HepG2 (cell line): ENCODE measurements around the gene YEATS4. TPM values are rescaled to one million over a fixed set of nuclear protein-coding genes. Genes with fewer than 3 reads are reported as not detected.

Experiments
- AGO2 ChIP-seq: fragments of 200-400 bp; formaldehyde crosslinking; optimal IDR thresholded peaks from 2 replicates; pipeline ENCODE3; 2017; ENCODE audit warnings: mild to moderate bottlenecking, low read depth, low read length, moderate library complexity
- ARNT ChIP-seq: fragments of 450-650 bp; IDR thresholded peaks from 2 replicates; pipeline ENCODE4 v1.6.1; 2017
- BRF2 ChIP-seq: sonication (generic); formaldehyde crosslinking; IDR thresholded peaks from 2 replicates; pipeline ENCODE4 v1.8.1; 2022; ENCODE audit warnings: mild to moderate bottlenecking, missing genetic modification reagents
- CBX1 ChIP-seq: IDR thresholded peaks from one replicate; pipeline ENCODE4 v1.6.1; 2016; ENCODE audit warnings: antibody characterized with exemption, low read depth
- CC2D1A ChIP-seq: sonication (generic); formaldehyde crosslinking; IDR thresholded peaks from 2 replicates; pipeline ENCODE4 v1.8.1; 2023; ENCODE audit warnings: mild to moderate bottlenecking, missing genetic modification reagents
- IKZF1 ChIP-seq: fragments of 450-650 bp; IDR thresholded peaks from 2 replicates; pipeline ENCODE4 v1.7.1; 2016
- IRX3 ChIP-seq: sonication (generic); formaldehyde crosslinking; IDR thresholded peaks from 2 replicates; pipeline ENCODE4 v1.8.1; 2023; ENCODE audit warnings: mild to moderate bottlenecking, low read depth, missing genetic modification reagents, borderline replicate concordance
- JARID2 ChIP-seq: sonication (generic); formaldehyde crosslinking; IDR thresholded peaks from 2 replicates; pipeline ENCODE4 v1.8.1; 2023; ENCODE audit warnings: missing genetic modification reagents, inconsistent platforms; ENCODE audit not compliant: insufficient replicate concordance
- MIER2 ChIP-seq: IDR thresholded peaks from 2 replicates; pipeline ENCODE4 v1.6.1; 2016; ENCODE audit warnings: missing biosample characterization, missing genetic modification reagents
- MLXIP ChIP-seq: sonication (generic); formaldehyde crosslinking; IDR thresholded peaks from 2 replicates; pipeline ENCODE4 v1.9.0; 2021; ENCODE audit warnings: missing genetic modification reagents, borderline replicate concordance
- NR2C2 ChIP-seq: sonication (generic); formaldehyde crosslinking; IDR thresholded peaks from 2 replicates; pipeline ENCODE4 v1.4.0; 2020; ENCODE audit warnings: missing genetic modification reagents, mild to moderate bottlenecking, moderate library complexity, borderline replicate concordance
- NR3C1 ChIP-seq: sonication (generic); formaldehyde crosslinking; IDR thresholded peaks from 2 replicates; pipeline ENCODE4 v1.4.0; 2020; ENCODE audit warnings: missing genetic modification reagents
- PLRG1 ChIP-seq: fragments of 450-650 bp; conservative IDR thresholded peaks from 2 replicates; pipeline ENCODE4 v1.6.1; 2016
- RNF219 ChIP-seq: sonication (generic); formaldehyde crosslinking; IDR thresholded peaks from 2 replicates; pipeline ENCODE4 v1.5.0; 2020; ENCODE audit warnings: mild to moderate bottlenecking, missing genetic modification reagents
- SAP130 ChIP-seq: IDR thresholded peaks from 2 replicates; pipeline ENCODE4 v1.6.1; 2016; ENCODE audit warnings: low read depth
- SMYD3 ChIP-seq: sonication (generic); formaldehyde crosslinking; IDR thresholded peaks from 2 replicates; pipeline ENCODE4 v1.8.1; 2023; ENCODE audit warnings: mild to moderate bottlenecking, missing genetic modification reagents
- SRSF9 ChIP-seq: fragments of 200-400 bp; formaldehyde crosslinking; IDR thresholded peaks from 2 replicates; pipeline ENCODE4 v1.6.1; 2018; ENCODE audit warnings: borderline replicate concordance, mild to moderate bottlenecking, low read depth, low read length; ENCODE audit not compliant: insufficient read depth, poor library complexity, severe bottlenecking
- TARDBP ChIP-seq: sonication (generic); formaldehyde crosslinking; IDR thresholded peaks from 2 replicates; pipeline ENCODE4 v1.8.0; 2022; ENCODE audit warnings: mild to moderate bottlenecking, missing genetic modification reagents
- TP53 ChIP-seq: sonication (generic); formaldehyde crosslinking; conservative IDR thresholded peaks from 2 replicates; pipeline ENCODE4 v1.4.0; 2020; ENCODE audit warnings: missing genetic modification reagents
- ZBTB25 ChIP-seq: IDR thresholded peaks from 2 replicates; pipeline ENCODE4 v1.6.1; 2018; ENCODE audit warnings: missing genetic modification reagents
- ZEB1 ChIP-seq: IDR thresholded peaks from 2 replicates; pipeline ENCODE4 v1.6.1; 2012; ENCODE audit warnings: mild to moderate bottlenecking, low read depth, inconsistent platforms; ENCODE audit not compliant: insufficient replicate concordance
- ZNF333 ChIP-seq: sonication (generic); formaldehyde crosslinking; IDR thresholded peaks from 2 replicates; pipeline ENCODE4 v1.4.0; 2020; ENCODE audit warnings: mild to moderate bottlenecking, missing genetic modification reagents, borderline replicate concordance
- ZNF556 ChIP-seq: sonication (generic); formaldehyde crosslinking; IDR thresholded peaks from 2 replicates; pipeline ENCODE4 v1.4.0; 2020; ENCODE audit warnings: mild to moderate bottlenecking, missing genetic modification reagents, borderline replicate concordance
- ZNF75D ChIP-seq: sonication (generic); formaldehyde crosslinking; IDR thresholded peaks from 2 replicates; pipeline ENCODE4 v1.8.1; 2023; ENCODE audit warnings: missing genetic modification reagents, mild to moderate bottlenecking, borderline replicate concordance
- polyA plus RNA-seq, 8 experiments: library from polyadenylated mRNA; depleted of rRNA in 3 of 8; stranded (reverse) in 7 of 8; unstranded in 1 of 8; fragments of >200 nt; fragmentation: Illumina TruSeq in 4 of 8; extraction: Trizol in 4 of 8; gene quantifications; 2 replicates each; pipeline versions ENCODE4 v1.2.1 to v1.2.3, GENCODE V29; 2011 to 2016; ENCODE audit warnings: low read depth in 4 of 8, missing spikeins in 1 of 8, mixed read lengths in 1 of 8; ENCODE audit not compliant: insufficient read depth in 1 of 8
- total RNA-seq, 5 experiments: library from RNA; depleted of rRNA; stranded (reverse); fragments of >200 nt; fragmentation: Illumina TruSeq; extraction: Trizol; gene quantifications; 2 replicates each; pipeline ENCODE4 v1.2.3, GENCODE V29; 2016; ENCODE audit warnings: low read depth in 1 of 5

The YEATS4 gene
- total and polyA plus RNA-seq, 2 of the 13 experiments (the other 11 are each of a cell fraction or from before 2014, with no cell fraction given) = 16.8 to 45.0 TPM

- TF ChIP-seq SMYD3 (CRISPR knock-in tag) (peak; percentile 99), IRX3 (peak; percentile 88), ZBTB25 (CRISPR knock-in tag) (peak; percentile 66), TP53 (no peak; the same call in 1 of the 2 replicates), CBX1 (peak; percentile 61), TARDBP (CRISPR knock-in tag) (peak; percentile 72), ZNF556 (CRISPR knock-in tag) (peak; percentile 96), ARNT (no peak), ZNF333 (CRISPR knock-in tag) (peak; percentile 92), AGO2 (peak; percentile 97), SRSF9 (no peak), SAP130 (CRISPR knock-in tag) (peak; percentile 98), NR2C2 (CRISPR knock-in tag) (peak; percentile 86), MLXIP (CRISPR knock-in tag) (no peak), ZNF75D (no peak), PLRG1 (no peak), ZEB1 (no peak), CC2D1A (CRISPR knock-in tag) (no peak), MIER2 (CRISPR knock-in tag) (no peak), BRF2 (CRISPR knock-in tag) (peak; percentile 95), JARID2 (no peak), RNF219 (CRISPR knock-in tag) (no peak), IKZF1 (no peak), NR3C1 (CRISPR knock-in tag) (no peak)
Observed at GRCh38 chr12:69359531-69360347, at the start of gene YEATS4 (continued).
